D721Med (cell line): Measurements from ENCODE around the gene CARD6.
"Not testable (repeated sequence)": the region's sequence is repeated elsewhere in the genome, so short reads cannot be mapped to it uniquely, and the experiment has no call there.

Experiments
- DNase-seq: peaks from one replicate; pipeline ENCODE4 v3.0.0; 2011; ENCODE audit warnings: low spot score; ENCODE audit not compliant: insufficient read length
- FAIRE-seq: peaks from 2 replicates; lab custom pipeline; 2011; peaks lifted over from hg19 to GRCh38; lab: Jason Lieb, UNC
- TF ChIP-seq, protein P1 (sequence below): IDR thresholded peaks from 2 replicates; pipeline ENCODE4 v1.5.1; 2012; ENCODE audit warnings: mild to moderate bottlenecking, control low read depth; ENCODE audit not compliant: insufficient read depth; ENCODE audit errors: missing control alignments

The CARD6 gene

GRCh38 chr5:40798801-40799210 lies 42.4 kb upstream of the CARD6 start:
- FAIRE-seq = no peak
- TF ChIP-seq, protein P1, sequence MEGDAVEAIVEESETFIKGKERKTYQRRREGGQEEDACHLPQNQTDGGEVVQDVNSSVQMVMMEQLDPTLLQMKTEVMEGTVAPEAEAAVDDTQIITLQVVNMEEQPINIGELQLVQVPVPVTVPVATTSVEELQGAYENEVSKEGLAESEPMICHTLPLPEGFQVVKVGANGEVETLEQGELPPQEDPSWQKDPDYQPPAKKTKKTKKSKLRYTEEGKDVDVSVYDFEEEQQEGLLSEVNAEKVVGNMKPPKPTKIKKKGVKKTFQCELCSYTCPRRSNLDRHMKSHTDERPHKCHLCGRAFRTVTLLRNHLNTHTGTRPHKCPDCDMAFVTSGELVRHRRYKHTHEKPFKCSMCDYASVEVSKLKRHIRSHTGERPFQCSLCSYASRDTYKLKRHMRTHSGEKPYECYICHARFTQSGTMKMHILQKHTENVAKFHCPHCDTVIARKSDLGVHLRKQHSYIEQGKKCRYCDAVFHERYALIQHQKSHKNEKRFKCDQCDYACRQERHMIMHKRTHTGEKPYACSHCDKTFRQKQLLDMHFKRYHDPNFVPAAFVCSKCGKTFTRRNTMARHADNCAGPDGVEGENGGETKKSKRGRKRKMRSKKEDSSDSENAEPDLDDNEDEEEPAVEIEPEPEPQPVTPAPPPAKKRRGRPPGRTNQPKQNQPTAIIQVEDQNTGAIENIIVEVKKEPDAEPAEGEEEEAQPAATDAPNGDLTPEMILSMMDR = no peak
- DNase-seq = no peak

DNA sequence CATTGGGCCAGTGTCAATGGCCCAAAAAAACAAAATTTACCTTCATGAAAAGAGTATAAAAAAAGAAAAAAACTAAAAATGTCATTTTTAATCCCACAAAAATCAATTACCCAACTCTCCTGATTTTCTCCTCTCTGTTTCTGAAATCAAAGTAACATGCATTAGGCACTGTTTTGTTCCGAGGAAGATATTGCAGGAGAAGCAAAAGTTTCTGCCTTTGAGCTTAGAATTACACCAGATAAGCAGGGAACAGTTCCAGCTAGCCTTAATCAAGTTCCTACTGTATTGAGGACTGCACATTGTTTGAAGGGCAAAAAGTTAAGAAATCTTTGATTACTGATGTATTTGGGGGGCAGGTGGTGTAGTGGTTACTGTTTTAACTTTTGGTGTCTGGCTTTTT lies 41.9 kb upstream of the CARD6 start:
- DNase-seq = no peak
- FAIRE-seq = no peak
- TF ChIP-seq, protein P1 = no peak

DNA sequence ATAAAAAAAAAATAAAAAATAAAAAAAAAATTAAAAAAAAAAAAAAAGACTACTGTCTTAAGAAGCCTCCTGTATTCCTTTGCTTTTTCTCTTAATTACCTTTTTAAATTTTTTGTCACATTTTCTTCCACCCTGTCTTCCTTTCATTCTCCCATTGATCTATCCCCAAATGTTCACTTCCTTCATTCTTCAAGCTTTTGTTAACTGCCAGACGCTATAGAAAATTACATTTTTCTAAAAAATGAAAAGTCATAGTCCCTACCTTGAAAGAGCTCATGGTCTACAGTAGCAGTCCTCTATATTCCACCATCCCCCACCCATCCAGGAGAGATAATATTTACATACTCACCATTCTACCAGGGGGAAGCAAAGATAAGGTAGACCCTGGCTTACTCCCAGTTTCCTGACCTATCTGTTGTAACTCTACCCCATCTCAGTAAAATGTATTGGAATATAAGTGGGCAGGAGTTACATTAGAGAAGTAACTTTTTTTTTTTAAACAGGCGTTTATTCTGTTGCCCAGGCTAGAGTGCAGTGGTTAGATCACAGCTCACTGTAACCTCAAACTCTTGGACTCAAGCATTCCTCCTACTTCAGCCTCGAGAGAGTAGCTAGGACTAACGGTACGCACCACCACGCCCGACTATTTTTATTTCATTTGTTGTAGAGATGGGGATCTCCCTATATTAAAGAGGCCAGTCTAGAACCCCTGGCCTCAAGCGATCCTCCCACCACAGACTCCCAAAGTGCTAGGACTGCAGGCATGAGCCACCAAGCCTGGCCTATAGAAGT lies 39.2 kb upstream of the CARD6 start:
- TF ChIP-seq, protein P1 = no peak
- FAIRE-seq (no peak), DNase-seq (no peak)

DNA sequence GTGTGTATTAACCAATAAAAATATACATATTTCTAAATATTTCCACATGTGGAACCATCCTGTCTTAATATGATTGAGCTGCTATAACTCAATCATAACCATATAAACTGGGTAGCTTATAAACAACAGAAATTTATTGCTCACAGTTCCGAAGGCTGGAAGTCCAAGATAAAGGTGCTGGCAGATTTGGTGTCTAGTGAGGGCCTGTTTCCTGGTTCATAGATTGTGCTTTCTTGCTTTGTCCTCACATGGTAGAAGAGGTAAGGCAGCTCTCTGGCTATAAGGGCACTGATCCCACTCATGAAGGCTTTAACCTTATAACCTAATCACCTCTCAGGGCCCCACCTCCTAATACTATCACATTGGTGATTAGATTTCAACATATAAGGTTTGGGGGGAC lies 29.0 kb upstream of the CARD6 start:
- TF ChIP-seq, protein P1 = no peak

DNA sequence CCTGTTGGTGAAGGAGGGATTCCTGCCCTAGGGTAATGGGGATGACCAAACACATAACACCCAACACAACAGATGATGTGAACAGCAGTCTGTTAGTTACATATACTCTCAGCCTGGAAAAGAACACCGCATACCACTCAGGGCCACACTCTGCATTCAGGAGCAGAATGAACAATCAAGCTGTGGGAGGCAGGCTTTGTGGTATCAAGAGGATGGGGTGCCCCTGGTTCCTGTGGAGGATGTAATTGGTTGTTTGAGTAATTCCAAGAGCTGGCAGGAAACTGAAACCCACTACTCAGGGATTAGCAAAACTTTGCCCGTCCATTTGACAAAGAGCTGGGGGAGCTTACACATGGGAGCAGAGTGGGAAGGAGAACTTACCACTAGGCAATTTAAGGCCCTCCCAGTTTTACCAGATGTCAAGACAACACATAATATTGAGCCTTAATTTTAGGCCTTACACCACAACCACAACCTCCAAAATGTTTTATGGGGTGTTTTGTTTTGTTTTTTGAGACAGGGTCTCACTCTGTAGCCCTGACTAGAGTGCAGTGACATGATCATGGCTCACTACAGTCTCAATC lies 27.4 kb upstream of the CARD6 start:
- DNase-seq = no peak
- no peak for FAIRE-seq
- TF ChIP-seq, protein P1 = no peak

More for the DNA sequence above, 29.0 kb upstream of the CARD6 start:
- DNase-seq (no peak), FAIRE-seq (no peak)

- no peak for FAIRE-seq
- DNase-seq = no peak
- TF ChIP-seq, protein P1 = no peak
Observed at GRCh38 chr5:40823459-40823858, 17.7 kb upstream of the CARD6 start.

- not testable (repeated sequence) for FAIRE-seq, DNase-seq
Observed at GRCh38 chr5:40825461-40826043, 15.6 kb upstream of the CARD6 start.
